ENCODE results near the gene PAPLN. TPM values are rescaled to one million over a fixed set of nuclear protein-coding genes. Genes with fewer than 3 reads are reported as not detected.

Gene PAPLN
- total RNA-seq, 1 donor from 2014 or later, result 1.2 TPM

DNA sequence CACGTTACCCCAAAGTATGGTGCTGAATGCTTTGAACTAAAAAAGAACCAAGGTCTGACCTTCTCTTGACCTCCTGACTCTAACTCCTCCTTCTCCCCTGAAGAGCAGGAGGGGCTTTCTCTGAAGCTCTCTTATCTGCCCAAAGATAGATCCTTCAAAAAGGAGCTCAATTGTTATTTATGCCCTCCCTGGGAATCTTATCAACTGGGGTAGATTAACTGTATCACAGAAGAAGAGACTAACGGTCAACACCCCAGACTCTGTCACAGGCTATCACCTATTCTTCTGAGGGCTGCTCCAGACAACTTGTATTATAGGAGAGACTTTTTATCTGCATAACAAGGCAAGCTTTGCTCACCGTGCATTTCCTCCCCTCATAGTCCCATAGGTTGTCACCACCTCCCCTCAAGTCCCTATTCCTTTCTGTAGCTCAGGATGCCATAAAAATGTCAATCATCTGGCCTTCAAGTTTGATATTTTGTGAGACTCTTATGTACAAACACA, 86.6 kb downstream of the PAPLN start:
- no peaks in the 10 kb centered on the region for H3K27me3 ChIP-seq (ENCODE audit: low read depth)
- no peak for TF ChIP-seq CTCF (IDR thresholded peaks at IDR 0.05; ENCODE audit: borderline replicate concordance)
- no peak overlapping the region for H3K4me3 ChIP-seq
- H3K36me3 ChIP-seq, result peaks cover 4% of the 10 kb centered on the region
- H3K9me3 ChIP-seq (replicated peaks), result no peaks in the 10 kb centered on the region
- DNase-seq, result no peak
- H3K4me1 ChIP-seq, result peaks cover 25% of the 10 kb centered on the region
- intact Hi-C loops (cut with micrococcal nuclease), result no loop called here
- no peak overlapping the region for H3K27ac ChIP-seq (replicated peaks)

Other genes starting within 250 kb of the PAPLN start
- gene ZFYVE1, start 210.4 kb upstream of the PAPLN start, total RNA-seq, result 14.4 TPM
- 36.9 TPM for gene RBM25, start 179.0 kb upstream of the PAPLN start, total RNA-seq
- gene PSEN1, start 101.0 kb upstream of the PAPLN start, total RNA-seq, result 25.2 TPM
- 32.1 TPM for gene NUMB, start 221.0 kb downstream of the PAPLN start, total RNA-seq

Measured in left ventricle myocardium inferior (tissue), 1 donor.